H1 (cell line): ENCODE measurements around the gene ZNF526. TPM values are rescaled to one million over a fixed set of nuclear protein-coding genes. Genes with fewer than 3 reads are reported as not detected.

Experiments used
- CTCF ChIA-PET: fragments of 300-600 bp; sonication (Branson Sonifier 250); formaldehyde crosslinking; loops from one replicate; lab custom pipeline; 2021; ENCODE audit not compliant: partially characterized antibody; lab: Charles Lee
- POLR2A ChIA-PET: fragments of 300-600 bp; sonication (Branson Sonifier 250); formaldehyde crosslinking; loops from one replicate; lab custom pipeline; 2021; ENCODE audit warnings: inconsistent platforms; ENCODE audit not compliant: partially characterized antibody; lab: Charles Lee
- DNase-seq, 2 experiments: peaks; one replicate each; pipeline versions ENCODE4 v3.0.0 to v3.0.0-alpha.2; 2010 to 2022; ENCODE audit warnings: low spot score in 2 of 2, low read depth in 1 of 2, mixed read lengths in 1 of 2
- FAIRE-seq: peaks from 2 replicates; lab custom pipeline; 2011; peaks lifted over from hg19 to GRCh38; lab: Jason Lieb, UNC
- H2AFZ ChIP-seq: 2 replicates; pipeline ENCODE4 v1.8.1; 2012; ENCODE audit warnings: low read length, inconsistent platforms
- H2AK5ac ChIP-seq: 2 replicates; pipeline ENCODE4 v1.6.1; 2013; ENCODE audit warnings: low read depth, low read length
- H2BK120ac ChIP-seq: replicated peaks from 2 replicates; pipeline ENCODE3; 2013; ENCODE audit warnings: low read depth, low read length, inconsistent platforms
- H2BK12ac ChIP-seq: 2 replicates; pipeline ENCODE4 v1.6.1; 2013; ENCODE audit warnings: low read depth, low read length
- H2BK15ac ChIP-seq: 2 replicates; pipeline ENCODE4 v1.6.1; 2013; ENCODE audit warnings: low read length
- H2BK20ac ChIP-seq: 2 replicates; pipeline ENCODE4 v1.6.1; 2013; ENCODE audit warnings: low read length
- H2BK5ac ChIP-seq: 2 replicates; pipeline ENCODE4 v1.6.1; 2013; ENCODE audit warnings: low read depth, low read length
- H3K14ac ChIP-seq: 2 replicates; pipeline ENCODE4 v1.6.1; 2013; ENCODE audit warnings: inconsistent platforms; ENCODE audit not compliant: insufficient read length
- H3K18ac ChIP-seq: 2 replicates; pipeline ENCODE4 v1.6.1; 2013; ENCODE audit warnings: low read length; ENCODE audit errors: extremely low read depth
- H3K23ac ChIP-seq: 2 replicates; pipeline ENCODE4 v1.6.1; 2013; ENCODE audit warnings: inconsistent platforms; ENCODE audit not compliant: insufficient read length
- H3K23me2 ChIP-seq: 2 replicates; pipeline ENCODE4 v1.6.1; 2013; ENCODE audit warnings: low read depth, low read length
- H3K27ac ChIP-seq: 2 replicates; pipeline ENCODE4 v1.6.1; 2011; ENCODE audit warnings: low read depth, low read length, inconsistent platforms
- H3K27me3 ChIP-seq, 4 experiments: replicated peaks in 1 of 4; 1 replicate in 1 of 4; 2 replicates in 3 of 4; pipeline versions ENCODE4 v1.6.1 to v1.8.1; 2011 to 2013; ENCODE audit warnings: low read length in 3 of 4, mild to moderate bottlenecking in 3 of 4, inconsistent platforms in 2 of 4, mixed read lengths in 2 of 4, moderate library complexity in 1 of 4; ENCODE audit not compliant: control insufficient read depth in 3 of 4, insufficient read depth in 3 of 4; ENCODE audit errors: extremely low read depth in 1 of 4
- H3K36me3 ChIP-seq, 4 experiments: 2 replicates each; pipeline versions ENCODE4 v1.6.1 to v1.8.1; 2011 to 2013; ENCODE audit warnings: mild to moderate bottlenecking in 4 of 4, low read length in 3 of 4, moderate library complexity in 2 of 4, control low read depth in 1 of 4, inconsistent platforms in 1 of 4; ENCODE audit not compliant: insufficient read depth in 4 of 4, control insufficient read depth in 2 of 4
- H3K4ac ChIP-seq: replicated peaks from 2 replicates; pipeline ENCODE3; 2013; ENCODE audit warnings: low read length, low read depth, mixed read lengths, inconsistent platforms; ENCODE audit not compliant: insufficient read length
- H3K4me1 ChIP-seq, 4 experiments: replicated peaks in 1 of 4; 1 replicate in 1 of 4; 2 replicates in 3 of 4; pipeline versions ENCODE4 v1.6.1 to v1.8.1; 2011 to 2013; ENCODE audit warnings: low read length in 3 of 4, inconsistent platforms in 2 of 4, mixed read lengths in 1 of 4; ENCODE audit not compliant: insufficient read depth in 4 of 4, control insufficient read depth in 3 of 4
- H3K4me2 ChIP-seq, 2 experiments: 2 replicates each; pipeline versions ENCODE4 v1.6.1 to v1.8.1; 2011 to 2013; ENCODE audit warnings: low read depth in 2 of 2, low read length in 2 of 2, control low read depth in 1 of 2, inconsistent platforms in 1 of 2, mild to moderate bottlenecking in 1 of 2; ENCODE audit not compliant: insufficient read depth in 1 of 2
- H3K4me3 ChIP-seq, 4 experiments: fragments of 200-600, 300-600 bp in 1 of 4; sonication (generic), shearing (Covaris generic), sonication (Bioruptor Twin) in 1 of 4; 2 replicates each; pipeline versions ENCODE4 v1.5.1 to v1.8.1; 2011 to 2016; ENCODE audit warnings: low read length in 4 of 4, low read depth in 3 of 4, control low read depth in 2 of 4, inconsistent platforms in 2 of 4, mild to moderate bottlenecking in 2 of 4, mixed read lengths in 1 of 4, moderate library complexity in 1 of 4; ENCODE audit not compliant: insufficient read depth in 2 of 4; ENCODE audit errors: extremely low read depth in 1 of 4
- H3K56ac ChIP-seq: replicated peaks from 2 replicates; pipeline ENCODE3; 2013; ENCODE audit warnings: low read depth, mild to moderate bottlenecking, mixed read lengths, low read length, inconsistent platforms; ENCODE audit not compliant: insufficient read length
- H3K79me1 ChIP-seq: 2 replicates; pipeline ENCODE4 v1.6.1; 2013; ENCODE audit warnings: low read depth, low read length, control low read depth
- H3K79me2 ChIP-seq, 2 experiments: 2 replicates each; pipeline versions ENCODE4 v1.6.1 to v1.8.1; 2012 to 2013; ENCODE audit warnings: low read length in 2 of 2, mild to moderate bottlenecking in 2 of 2, inconsistent platforms in 1 of 2; ENCODE audit not compliant: insufficient read depth in 2 of 2, control insufficient read depth in 1 of 2
- H3K9ac ChIP-seq, 4 experiments: replicated peaks in 1 of 4; 1 replicate in 1 of 4; 2 replicates in 3 of 4; pipeline versions ENCODE4 v1.6.1 to v1.8.1; 2011 to 2013; ENCODE audit warnings: low read depth in 3 of 4, low read length in 3 of 4, control low read depth in 2 of 4, mild to moderate bottlenecking in 2 of 4, moderate library complexity in 2 of 4, inconsistent platforms in 1 of 4; ENCODE audit errors: extremely low read depth in 1 of 4
- H3K9me3 ChIP-seq, 2 experiments: 2 replicates each; pipeline versions ENCODE4 v1.6.1 to v1.8.1; 2012 to 2013; ENCODE audit warnings: mild to moderate bottlenecking in 2 of 2, moderate library complexity in 2 of 2, control low read depth in 1 of 2, inconsistent platforms in 1 of 2, low read depth in 1 of 2, low read length in 1 of 2, mixed read lengths in 1 of 2; ENCODE audit not compliant: insufficient read depth in 2 of 2
- H4K20me1 ChIP-seq, 2 experiments: replicated peaks in 1 of 2; 2 replicates each; pipeline versions ENCODE3 to v1.8.1; 2011 to 2013; ENCODE audit warnings: inconsistent platforms in 2 of 2, low read length in 2 of 2, mild to moderate bottlenecking in 1 of 2; ENCODE audit not compliant: insufficient read depth in 2 of 2, control insufficient read depth in 1 of 2
- H4K5ac ChIP-seq: 2 replicates; pipeline ENCODE4 v1.6.1; 2013; ENCODE audit warnings: low read length, low read depth, mixed read lengths, inconsistent platforms; ENCODE audit not compliant: insufficient read length
- H4K8ac ChIP-seq: 2 replicates; pipeline ENCODE4 v1.8.0; 2013; ENCODE audit warnings: mild to moderate bottlenecking, moderate library complexity, low read length, inconsistent platforms; ENCODE audit not compliant: insufficient read depth; ENCODE audit errors: extremely low read depth
- H4K91ac ChIP-seq: replicated peaks from 2 replicates; pipeline ENCODE3; 2013; ENCODE audit warnings: low read length, mixed read lengths, inconsistent platforms; ENCODE audit not compliant: insufficient read length
- CTBP2 ChIP-seq: IDR thresholded peaks from 2 replicates; pipeline ENCODE4 v1.7.0; 2011; ENCODE audit warnings: borderline replicate concordance, mild to moderate bottlenecking, moderate library complexity, mixed read lengths, low read length; ENCODE audit not compliant: insufficient read depth, insufficient read length
- EP300 ChIP-seq, 2 experiments: IDR thresholded peaks; 1 replicate in 1 of 2; 2 replicates in 1 of 2; pipeline ENCODE4 v1.6.1; 2011 to 2012; ENCODE audit warnings: low read depth in 2 of 2, low read length in 2 of 2, mild to moderate bottlenecking in 2 of 2, borderline replicate concordance in 1 of 2, inconsistent platforms in 1 of 2, moderate library complexity in 1 of 2
- WGBS, 2 experiments: shearing (Covaris generic) in 1 of 2; methylation state at CpG; one replicate each; pipeline versions ENCODE4 v1.1.6 to v1.1.7; 2013 to 2015; ENCODE audit warnings: low lambda C conversion rate in 2 of 2, mixed read lengths in 2 of 2, inconsistent platforms in 1 of 2, low coverage in 1 of 2, missing lambda C conversion rate in 1 of 2; ENCODE audit not compliant: insufficient replicate concordance in 2 of 2, insufficient coverage in 1 of 2, insufficient read length in 1 of 2; ENCODE audit errors: extremely low coverage in 1 of 2, missing lambda C conversion rate in 1 of 2; 5-methylcytosine and 5-hydroxymethylcytosine counted together
- polyA plus RNA-seq, 7 experiments: library from polyadenylated mRNA; depleted of rRNA in 3 of 7; stranded (reverse) in 5 of 7; unstranded in 2 of 7; fragments of >200 nt in 5 of 7; fragments of 200-250 nt in 2 of 7; gene quantifications; 1 replicate in 5 of 7; 2 replicates in 1 of 7; 4 replicates in 1 of 7; pipeline versions ENCODE4 v1.2.1 to v1.2.3, GENCODE V29; 2011 to 2013; ENCODE audit warnings: missing spikeins in 2 of 7, mixed read lengths in 2 of 7
- total RNA-seq: library from RNA; stranded (reverse); fragmentation: NEBNext Ultra II Directional; extraction: Animal tissue kit (Norgen Biotek cat#: 25700); gene quantifications from 2 replicates; pipeline ENCODE4 v1.2.1, GENCODE V29; 2021

Gene ZNF526
- total and polyA plus RNA-seq, 2 of the 8 experiments (the other 6 are each of a cell fraction or from before 2014, with no cell fraction given), result 8.4 to 14.1 TPM

DNA sequence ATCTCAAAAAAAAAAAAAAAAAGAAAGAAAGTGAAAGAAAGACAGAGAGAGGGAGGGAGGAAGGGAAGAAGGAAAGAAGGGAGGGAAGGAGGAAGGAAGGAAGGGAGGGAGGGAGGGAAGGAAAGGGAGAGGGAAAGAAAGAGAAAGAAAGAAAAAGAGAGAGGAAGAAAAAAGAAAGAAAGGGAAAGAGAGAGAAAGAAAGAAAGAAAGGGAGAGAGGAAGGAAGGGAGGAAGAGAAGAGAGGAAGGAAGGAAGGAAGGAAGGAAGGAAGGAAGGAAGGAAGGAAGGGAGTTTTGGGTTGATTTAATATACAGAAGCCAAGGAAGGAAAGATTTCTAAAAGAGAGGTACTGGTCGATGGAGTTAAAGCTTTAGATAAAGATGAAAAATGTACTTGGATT is 31.4 kb upstream of the ZNF526 start:
- Histone ChIP-seq H3K9me3 (peaks cover 2 to 6% of the 10 kb centered on the region in 2 experiments; a peak in 1 of 4 replicates), H3K27ac (no peak overlapping the region), H2BK12ac (no peak overlapping the region), H3K4me3 (no peak overlapping the region), H2BK120ac (no peak overlapping the region), H4K8ac (no peak overlapping the region), H2BK20ac (no peak overlapping the region), H4K91ac (no peak overlapping the region), H3K56ac (no peak overlapping the region), H3K18ac (no peak overlapping the region), H3K27me3 (peaks cover 0 to 3% (median 0%) of the 10 kb centered on the region in 4 experiments; a peak in 2 of 7 replicates), H3K4ac (no peak overlapping the region), H4K20me1 (no peaks in the 10 kb centered on the region), H2BK5ac (no peak overlapping the region), H3K36me3 (no peaks in the 10 kb centered on the region), H3K4me1 (peaks cover 0 to 2% (median under 1%) of the 10 kb centered on the region in 4 experiments; a peak in 1 of 7 replicates), H3K14ac (no peak overlapping the region), H2AFZ (no peak overlapping the region), H2AK5ac (no peak overlapping the region), H4K5ac (no peak overlapping the region), H3K23ac (no peak overlapping the region), H3K9ac (no peak overlapping the region), H2BK15ac (no peak overlapping the region), H3K23me2 (peaks cover 1% of the 10 kb centered on the region; the same call in 1 of the 2 replicates), H3K4me2 (no peak overlapping the region), H3K79me1 (no peaks in the 10 kb centered on the region), H3K79me2 (no peaks in the 10 kb centered on the region)
- no peak for TF ChIP-seq CTBP2
- no peak for TF ChIP-seq EP300 (IDR thresholded peaks at IDR 0.05; ENCODE audit: borderline replicate concordance in 1 of 2, low read depth in 2 of 2, low read length in 2 of 2)
- FAIRE-seq (no peak), DNase-seq (no peak)
- POLR2A ChIA-PET, result interaction anchor here (0.8 to 1.6 kb wide), 2 partner anchors 32 to 56 kb away, joined by 3 to 4 read pairs; partner anchors contain the start of gene POU2F2
- CTCF ChIA-PET, result interaction anchor here (0.8 to 5.2 kb wide), 5 partner anchors 9 to 231 kb away, joined by 3 to 24 read pairs (median 11); partner anchors contain the start of gene POU2F2
- WGBS, 2 experiments, result 79% methylated on average over 1 of the region's 1 CpG; no CpG with 5 or more reads in 1 of the 2 experiments
